CD4-positive, alpha-beta T cell treated with Interleukin-6 at 100 ng/mL for 8 hours (primary cell): ENCODE data around the gene TTLL3.
A peak's percentile ranks its signal among the peaks of the same experiment; 100 is the strongest.

ENCODE experiments used
- DNase-seq: peaks from one replicate; pipeline ENCODE4 v3.0.0-alpha.2; 2020; ENCODE audit warnings: mixed read lengths, low spot score

Gene TTLL3

GRCh38 chr3:9806688-9807589, 3.1 kb upstream of the TTLL3 start:
- DNase-seq, result no peak

- DNase-seq, result no peak
Observed at GRCh38 chr3:9807981-9808344, 2.1 kb upstream of the TTLL3 start.

GRCh38 chr3:9808345-9809037, 1.6 kb upstream of the TTLL3 start:
- DNase-seq, result peak; percentile 54

GRCh38 chr3:9809239-9809614, 835 bp upstream of the TTLL3 start:
- no peak for DNase-seq

GRCh38 chr3:9810433-9810770, 340 bp downstream of the TTLL3 start:
- DNase-seq, result no peak

GRCh38 chr3:9810846-9811245, 784 bp downstream of the TTLL3 start:
- no peak for DNase-seq

GRCh38 chr3:9812870-9813483, 2.9 kb downstream of the TTLL3 start:
- no peak for DNase-seq

- DNase-seq, result no peak
Observed at GRCh38 chr3:9815986-9816385, 5.9 kb downstream of the TTLL3 start.

- no peak for DNase-seq
Observed at GRCh38 chr3:9817436-9817835, 7.4 kb downstream of the TTLL3 start.

GRCh38 chr3:9818666-9819335, 8.7 kb downstream of the TTLL3 start:
- no peak for DNase-seq

GRCh38 chr3:9820543-9820942, 10.5 kb downstream of the TTLL3 start:
- no peak for DNase-seq

GRCh38 chr3:9820946-9821345, 10.9 kb downstream of the TTLL3 start:
- no peak for DNase-seq

- DNase-seq, result no peak
Observed at GRCh38 chr3:9825451-9826040, 15.5 kb downstream of the TTLL3 start.

- no peak for DNase-seq
Observed at GRCh38 chr3:9826815-9827573, 16.9 kb downstream of the TTLL3 start.

GRCh38 chr3:9828801-9829755, 19.0 kb downstream of the TTLL3 start:
- DNase-seq, result no peak

GRCh38 chr3:9831253-9831652, 21.2 kb downstream of the TTLL3 start:
- no peak for DNase-seq

- no peak for DNase-seq
Observed at GRCh38 chr3:9833078-9833477, 23.0 kb downstream of the TTLL3 start.

- DNase-seq, result no peak
Observed at GRCh38 chr3:9834520-9835380, 24.7 kb downstream of the TTLL3 start.
